DMS114 treated with DMSO at 0.1 percent for 48 hours (cell line): ENCODE data around the gene DEPDC1.
"Not testable (repeated sequence)": the region's sequence is repeated elsewhere in the genome, so short reads cannot be mapped to it uniquely, and the experiment has no call there.

Source experiments
- DNase-seq: peaks from one replicate; lab custom pipeline; 2025; ENCODE audit not compliant: unreplicated experiment; lab: John Stamatoyannopoulos, UW

Gene DEPDC1

GRCh38 chr1:68478662-68479061 is 18.2 kb downstream of the DEPDC1 start:
- DNase-seq: no peak

- not testable (repeated sequence) for DNase-seq
Measured at GRCh38 chr1:68476626-68477025, 20.3 kb downstream of the DEPDC1 start.

- no peak for DNase-seq
Measured at GRCh38 chr1:68473060-68473459, 23.8 kb downstream of the DEPDC1 start.

GRCh38 chr1:68470388-68470970 is 26.4 kb downstream of the DEPDC1 start:
- peak; percentile 24 for DNase-seq

GRCh38 chr1:68464891-68465290 is 32.0 kb downstream of the DEPDC1 start:
- DNase-seq: no peak

GRCh38 chr1:68460935-68461334 is 35.9 kb downstream of the DEPDC1 start:
- DNase-seq: no peak

GRCh38 chr1:68459796-68460195 is 37.1 kb downstream of the DEPDC1 start:
- no peak for DNase-seq

DNA sequence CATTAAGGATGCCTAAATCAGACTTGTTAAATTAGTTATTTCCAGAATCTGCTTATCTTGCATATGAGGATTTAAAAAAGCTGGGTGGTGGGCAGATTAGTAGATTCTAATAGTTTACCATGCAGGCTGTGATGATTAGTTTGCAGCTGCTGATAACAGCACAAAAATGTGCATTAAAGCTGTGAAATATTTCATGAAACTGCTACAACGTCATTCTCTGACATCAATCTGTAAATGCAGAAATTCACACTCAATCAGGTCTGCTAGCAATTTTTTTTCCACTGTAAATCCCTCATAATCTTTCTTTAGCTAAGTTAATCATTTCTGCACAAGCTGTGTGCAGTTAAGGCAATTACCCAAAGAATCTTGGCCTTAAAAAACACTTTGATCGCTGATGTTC is 37.8 kb downstream of the DEPDC1 start:
- DNase-seq: no peak

DNA sequence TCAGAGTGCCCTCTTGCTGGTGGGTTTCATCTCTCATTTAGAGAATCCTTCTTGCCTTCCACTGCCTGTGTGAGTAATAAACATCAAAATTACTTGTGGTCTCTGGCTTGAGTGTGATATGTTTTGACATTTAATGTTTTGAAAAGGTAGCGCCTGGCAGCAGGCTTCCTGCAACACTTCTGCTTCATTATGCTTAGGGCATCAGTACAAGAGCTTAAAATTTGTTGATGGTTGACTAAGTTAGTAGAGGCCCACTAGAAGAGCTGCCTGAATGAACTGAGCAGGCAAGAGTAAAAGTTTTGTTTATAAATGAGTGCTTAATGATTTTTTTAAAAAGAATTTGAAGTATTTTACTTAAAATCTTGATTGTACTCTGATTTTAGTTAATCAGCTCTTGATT is 40.7 kb downstream of the DEPDC1 start:
- no peak for DNase-seq

DNA sequence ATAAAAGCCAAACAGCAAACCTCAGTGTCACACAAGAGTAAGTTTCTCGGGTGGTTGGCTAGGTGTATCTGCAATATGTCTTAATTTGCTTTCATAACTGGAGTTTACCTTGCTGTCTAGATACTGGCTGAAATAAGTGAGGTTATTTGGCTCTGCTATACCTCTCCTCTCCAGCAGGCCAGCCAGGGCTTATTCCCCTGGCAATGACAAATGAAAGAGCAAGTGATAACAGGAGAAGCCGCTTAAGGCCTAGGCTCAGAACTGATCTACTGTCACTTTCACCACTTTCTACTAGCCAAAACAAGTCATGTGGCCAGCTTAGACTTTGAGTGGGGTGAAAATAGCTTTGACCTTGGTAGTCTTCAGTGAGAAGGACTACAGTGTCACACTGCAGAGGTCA is 42.3 kb downstream of the DEPDC1 start:
- DNase-seq: no peak

- no peak for DNase-seq
Measured at GRCh38 chr1:68453060-68453670, 43.7 kb downstream of the DEPDC1 start.

GRCh38 chr1:68449901-68450300 is 47.0 kb downstream of the DEPDC1 start, which contains the start of gene RPE65:
TSS of gene RPE65 (minus strand) at chr1:68449954. CDS start at chr1:68449905, 49 bp downstream.
- DNase-seq: no peak

- DNase-seq: no peak
Measured at GRCh38 chr1:68448365-68448764, 48.5 kb downstream of the DEPDC1 start.

- DNase-seq: no peak
Measured at GRCh38 chr1:68445709-68446108, 51.2 kb downstream of the DEPDC1 start.

DNA sequence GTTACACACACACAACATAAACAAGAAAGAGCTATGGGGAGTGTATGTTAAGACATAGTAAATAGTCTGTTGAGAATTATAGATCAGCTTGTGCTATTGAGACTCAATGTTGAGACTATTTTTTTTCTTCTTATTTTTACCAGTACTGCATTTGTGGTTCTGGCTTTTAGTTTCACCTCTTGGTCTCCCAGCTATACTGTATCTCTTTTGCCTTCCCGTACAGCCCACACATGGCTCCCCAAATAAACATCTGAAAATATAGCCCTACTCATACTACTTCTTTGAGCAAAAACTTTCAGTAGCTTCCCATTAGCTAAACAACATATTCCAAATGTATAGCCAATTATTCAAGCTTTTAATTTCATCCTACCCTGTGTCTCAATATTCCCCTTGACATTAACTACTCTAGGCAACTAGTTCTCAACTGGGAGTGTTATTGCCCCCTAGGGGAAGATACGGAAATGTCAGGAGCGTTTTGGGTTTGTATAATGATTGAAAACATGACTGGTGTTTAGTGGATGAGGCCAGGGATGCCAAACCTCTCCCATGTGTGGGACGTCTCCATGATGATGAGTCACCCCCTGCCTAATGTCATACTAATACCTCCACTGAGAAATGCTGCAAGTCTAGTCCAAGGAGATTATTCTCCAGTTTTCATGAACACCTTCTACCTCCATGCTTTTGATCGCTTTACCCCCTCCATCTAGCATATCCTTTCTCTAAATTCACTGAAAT is 53.9 kb downstream of the DEPDC1 start:
- peak; percentile 27 for DNase-seq

GRCh38 chr1:68442006-68442405 is 54.9 kb downstream of the DEPDC1 start:
- DNase-seq: no peak

GRCh38 chr1:68438310-68438709 is 58.6 kb downstream of the DEPDC1 start:
- peak; percentile 5 for DNase-seq

GRCh38 chr1:68433395-68433794 is 63.5 kb downstream of the DEPDC1 start:
- DNase-seq: no peak

DNA sequence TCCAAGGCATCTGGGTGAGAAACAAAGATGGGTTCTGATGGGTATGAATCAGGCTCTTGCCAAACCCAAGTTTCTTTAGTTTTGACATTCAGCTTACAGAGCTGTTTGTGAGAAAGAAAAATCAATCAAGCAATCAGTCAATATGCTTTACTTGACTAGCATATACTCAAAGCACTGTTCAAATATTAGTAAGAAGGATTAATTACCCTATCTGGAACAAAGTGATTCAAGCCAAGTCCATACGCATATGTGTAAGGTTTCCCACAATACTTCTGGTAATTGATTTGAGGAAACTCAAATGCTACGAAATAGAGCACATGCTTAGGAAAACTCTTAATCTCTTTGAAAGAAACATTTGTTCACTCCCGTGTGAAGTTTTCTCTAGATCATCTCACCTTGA is 65.8 kb downstream of the DEPDC1 start:
- no peak for DNase-seq

GRCh38 chr1:68429233-68429808 is 67.6 kb downstream of the DEPDC1 start:
- no peak for DNase-seq

DNA sequence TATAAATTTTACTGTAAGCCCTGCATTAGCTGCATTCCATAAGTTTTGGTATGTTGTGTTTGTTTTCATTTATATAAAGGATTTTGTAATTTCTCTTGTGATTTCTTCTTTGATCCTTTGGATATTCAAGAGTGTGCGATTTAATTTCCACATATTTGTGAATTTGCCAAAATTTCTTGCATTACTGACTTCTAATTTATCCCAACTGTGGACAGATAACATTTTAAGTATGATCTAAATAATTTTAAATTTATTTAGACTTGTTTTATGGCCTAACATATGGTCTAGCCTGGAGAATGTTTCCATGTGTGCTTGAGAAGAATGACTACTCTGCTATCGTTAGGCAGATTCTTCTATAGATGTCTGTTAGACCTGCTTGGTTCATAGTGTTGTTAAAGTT is 70.3 kb downstream of the DEPDC1 start:
- DNase-seq: no peak
